ENCODE measurements around the gene PLOD2. TPM values are rescaled to one million over a fixed set of nuclear protein-coding genes. Genes with fewer than 3 reads are reported as not detected.

Gene PLOD2
- total RNA-seq, 1 donor, result 8.1 TPM

DNA sequence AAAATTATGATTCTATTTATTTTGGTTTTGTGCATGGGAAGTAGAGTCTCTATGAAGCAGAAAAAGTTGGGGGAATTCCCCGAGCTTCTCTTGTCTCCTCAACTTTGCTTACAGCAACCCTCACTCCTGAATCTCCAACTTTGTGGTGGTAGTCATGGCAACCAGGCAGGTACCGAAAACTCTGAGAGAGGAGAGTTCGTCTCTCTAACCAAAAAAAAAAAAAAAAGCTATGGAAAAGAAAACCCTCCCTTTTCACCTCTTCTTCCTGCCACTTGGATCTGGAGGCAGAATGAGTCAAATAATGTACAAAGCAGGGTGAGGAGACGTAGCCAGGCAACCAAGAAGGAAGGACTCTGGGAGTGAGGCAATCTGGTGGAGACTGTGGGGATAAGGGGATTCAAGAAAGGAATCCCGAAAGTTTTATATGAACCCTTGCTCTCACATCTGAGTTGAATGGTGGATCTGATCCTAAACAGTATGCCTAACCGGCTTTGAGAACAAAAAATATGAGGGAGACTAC, 108.1 kb downstream of the PLOD2 start:
- DNase-seq (ENCODE audit: low read depth in 2 of 3, low spot score in 2 of 3), result no peak

DNA sequence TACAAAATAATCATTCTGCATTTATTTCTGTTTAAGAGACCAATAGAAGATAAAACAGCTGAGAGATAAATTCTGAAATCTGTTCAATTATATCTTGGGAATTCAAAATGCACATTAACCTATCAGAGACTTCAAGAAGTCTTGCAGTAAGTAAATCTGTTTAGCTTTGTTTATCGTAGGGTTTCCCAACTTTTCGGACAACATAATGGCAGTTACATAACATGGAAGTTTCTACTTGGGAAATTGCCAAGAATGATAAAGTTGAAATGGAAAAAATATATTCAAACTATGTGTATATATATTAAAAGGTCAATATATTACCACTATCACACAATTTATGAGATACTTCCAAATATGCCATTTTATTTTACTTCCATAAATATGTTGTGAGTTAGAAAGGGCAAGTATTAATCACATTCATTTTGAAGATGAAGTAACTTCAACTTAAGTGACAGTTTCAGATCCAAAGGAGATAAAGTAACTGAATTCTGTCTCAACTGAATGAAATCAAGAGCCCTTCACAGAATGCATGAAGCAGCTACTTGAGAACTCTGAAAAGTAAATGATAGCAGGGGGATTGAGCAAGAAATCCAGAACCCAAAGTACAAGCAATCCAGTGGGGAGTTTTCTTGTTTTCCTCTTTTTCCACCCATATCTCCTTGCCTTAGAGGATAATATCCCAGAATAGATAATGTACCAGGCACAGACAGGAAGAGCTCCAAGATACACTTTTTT, 108.8 kb downstream of the PLOD2 start:
- no peak for DNase-seq (ENCODE audit: low read depth in 2 of 3, low spot score in 2 of 3)

DNA sequence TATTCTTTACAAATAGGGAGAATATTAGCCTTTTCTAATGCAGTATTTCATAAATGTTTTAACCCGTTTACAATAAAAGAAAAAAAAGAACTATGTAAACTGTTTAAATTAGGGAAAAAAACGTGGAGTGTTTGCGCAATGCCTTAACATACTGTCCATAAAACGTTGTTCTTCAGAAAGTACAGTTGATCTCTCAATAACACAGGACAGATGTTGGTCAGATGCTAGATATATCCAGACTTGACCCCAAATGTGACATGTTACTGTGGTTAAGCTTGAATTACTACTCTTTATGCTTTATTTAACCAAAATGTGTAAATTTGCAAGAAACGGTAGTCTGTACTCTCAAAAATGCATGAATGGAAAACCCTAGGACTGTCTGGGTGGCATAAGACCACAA, 110.3 kb downstream of the PLOD2 start:
- DNase-seq (ENCODE audit: low read depth in 2 of 3, low spot score in 2 of 3), result no peak

DNA sequence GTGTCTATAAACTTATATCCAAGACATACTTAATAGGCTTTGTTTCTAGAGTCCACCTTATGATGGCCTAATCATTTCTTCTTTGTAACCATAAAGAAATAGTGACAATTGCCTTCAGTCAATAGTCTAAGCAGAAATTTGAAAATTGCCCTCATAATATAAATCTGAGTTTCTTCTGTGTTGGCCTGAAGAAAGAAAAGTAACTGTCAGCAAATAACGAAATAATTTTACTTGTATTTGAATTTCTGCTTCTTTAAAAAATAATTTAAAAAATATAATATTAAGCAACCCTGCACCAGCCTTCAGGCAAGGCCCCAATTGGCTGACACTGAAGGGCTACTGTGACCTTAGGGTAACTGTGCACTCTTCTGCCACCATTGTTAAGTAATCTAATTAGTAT, 113.5 kb downstream of the PLOD2 start:
- no peak for DNase-seq (ENCODE audit: low read depth in 2 of 3, low spot score in 2 of 3)

DNA sequence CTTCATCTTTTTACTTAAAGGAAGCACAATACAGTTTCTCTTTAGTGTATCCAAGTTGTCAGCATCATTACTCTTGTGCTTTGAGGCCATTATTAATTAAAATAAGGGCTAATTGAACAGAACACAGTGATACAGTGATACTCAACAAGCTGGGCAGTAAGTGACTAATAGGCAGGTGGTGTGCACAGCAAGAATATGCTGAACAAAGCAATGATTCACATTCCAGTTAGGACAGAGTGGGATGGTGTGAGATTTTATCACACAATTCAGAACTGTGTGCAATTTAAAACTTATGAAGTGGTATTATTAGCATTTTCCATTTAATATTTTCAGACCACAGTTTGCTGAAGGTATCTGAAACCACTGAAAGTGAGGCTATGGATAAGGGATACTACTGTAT, 116.9 kb downstream of the PLOD2 start:
- DNase-seq (ENCODE audit: low read depth in 2 of 3, low spot score in 2 of 3), result no peak

DNA sequence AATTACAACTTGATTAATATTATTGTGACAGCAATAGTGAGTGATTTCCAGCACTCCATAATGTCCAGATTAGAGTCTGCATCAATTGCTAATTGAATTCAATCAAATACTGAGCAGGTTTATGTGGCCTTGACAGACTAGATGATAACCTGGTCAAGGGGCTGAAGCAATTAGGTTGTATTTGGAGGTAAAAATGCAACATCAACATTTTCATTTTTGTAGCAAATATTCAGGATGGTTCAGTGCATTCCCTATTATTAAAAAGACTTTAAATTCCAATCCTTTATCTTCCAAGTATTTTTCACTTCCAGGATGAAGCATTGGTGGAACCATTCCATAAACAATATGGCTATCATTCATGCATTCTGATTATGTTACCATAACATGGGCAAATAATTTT, 120.4 kb downstream of the PLOD2 start:
- no peak for DNase-seq (ENCODE audit: low read depth in 2 of 3, low spot score in 2 of 3)

DNA sequence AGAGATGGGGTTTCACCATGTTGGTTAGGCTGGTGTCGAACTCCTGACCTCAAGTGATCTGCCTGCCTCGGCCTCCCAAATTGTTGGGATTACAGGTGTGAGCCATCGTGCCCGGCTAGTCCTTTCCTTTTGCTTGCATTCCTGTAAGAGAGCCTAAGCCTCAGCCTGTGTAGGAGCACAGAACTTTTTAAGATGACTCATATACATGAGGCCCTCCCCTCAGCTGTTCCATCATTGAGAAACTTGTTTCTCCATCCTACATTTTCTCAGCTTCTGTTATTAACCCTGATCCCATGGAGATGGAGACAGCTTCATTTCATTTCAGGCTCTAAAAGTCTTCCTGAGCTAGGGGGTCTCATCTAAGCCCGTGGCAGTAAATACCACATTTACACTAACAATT, 123.3 kb downstream of the PLOD2 start:
- DNase-seq (ENCODE audit: low read depth in 2 of 3, low spot score in 2 of 3), result no peak

DNA sequence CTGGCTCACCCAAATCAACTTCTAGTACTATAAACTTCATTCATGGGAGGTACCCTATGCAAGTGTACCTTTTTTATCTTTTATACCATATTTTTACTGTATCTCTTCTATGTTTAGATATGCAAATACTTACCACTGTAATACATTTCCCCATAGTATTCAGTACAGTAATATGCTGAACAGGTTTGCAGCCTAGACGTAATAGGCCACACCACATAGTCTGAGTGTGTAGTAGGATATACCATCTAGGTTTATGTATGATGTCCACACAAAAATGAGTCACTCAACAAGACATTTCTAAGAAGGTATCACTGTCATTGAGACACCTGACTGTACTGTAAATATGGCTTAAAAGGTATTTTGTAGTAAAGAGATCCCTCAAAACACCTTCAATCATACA, 124.7 kb downstream of the PLOD2 start:
- DNase-seq (ENCODE audit: low read depth in 2 of 3, low spot score in 2 of 3), result no peak

DNA sequence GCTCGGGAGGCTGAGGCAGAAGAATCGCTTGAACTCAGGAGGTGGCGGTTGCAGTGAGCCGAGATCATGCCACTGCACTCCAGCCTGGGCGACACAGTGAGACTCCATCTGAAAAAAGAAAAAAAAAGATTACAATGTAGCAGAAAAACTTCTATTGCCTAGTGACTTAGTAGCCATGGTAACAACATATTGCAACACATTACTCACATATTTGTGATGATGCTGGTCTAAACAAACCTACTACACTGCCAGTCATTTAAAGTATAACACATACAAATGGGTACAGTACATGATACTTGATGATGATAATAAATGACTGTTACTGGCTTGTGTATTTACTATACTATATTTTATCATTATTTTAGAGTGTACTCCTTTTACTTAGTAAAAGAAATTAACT, 125.6 kb downstream of the PLOD2 start:
- no peak for DNase-seq (ENCODE audit: low read depth in 2 of 3, low spot score in 2 of 3)

DNA sequence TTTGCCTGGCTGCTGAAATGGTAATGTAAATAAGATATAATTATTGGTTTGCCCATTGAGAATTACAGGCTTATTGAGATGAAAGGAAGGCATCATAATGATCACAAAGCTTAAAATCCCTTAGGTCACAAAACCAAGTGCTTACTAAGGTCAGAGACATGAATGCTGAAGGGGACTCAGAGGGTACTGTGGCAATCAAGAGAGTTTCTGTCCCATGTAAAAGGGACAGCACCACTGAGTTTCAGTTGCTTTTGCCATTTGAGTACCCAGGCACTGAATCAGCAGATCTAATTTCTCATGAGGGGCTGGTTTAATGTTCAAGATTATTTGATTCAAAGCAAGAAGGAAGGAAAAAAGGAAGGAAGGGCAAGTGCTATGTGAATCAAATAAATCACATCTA, 127.0 kb downstream of the PLOD2 start:
- no peak for DNase-seq (ENCODE audit: low read depth in 2 of 3, low spot score in 2 of 3)

DNA sequence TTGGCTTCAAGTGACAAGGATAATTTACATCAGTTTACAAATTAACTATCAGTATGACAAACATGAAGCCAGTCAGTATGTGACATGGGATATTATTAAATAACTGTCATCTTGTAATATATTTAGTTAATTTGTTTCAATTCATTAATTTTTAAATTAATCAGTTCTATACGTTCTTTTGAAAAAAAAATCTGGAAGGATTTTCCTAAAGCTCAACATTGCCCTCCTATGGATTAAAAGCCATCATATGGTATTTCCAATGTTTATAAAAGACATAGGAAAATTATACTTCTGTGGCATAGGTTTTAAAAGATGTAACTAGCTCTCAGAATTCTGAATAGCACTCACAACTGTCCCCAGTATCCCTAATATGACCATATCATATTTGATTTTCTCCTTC, 134.4 kb downstream of the PLOD2 start:
- DNase-seq (ENCODE audit: low read depth in 2 of 3, low spot score in 2 of 3), result no peak

DNA sequence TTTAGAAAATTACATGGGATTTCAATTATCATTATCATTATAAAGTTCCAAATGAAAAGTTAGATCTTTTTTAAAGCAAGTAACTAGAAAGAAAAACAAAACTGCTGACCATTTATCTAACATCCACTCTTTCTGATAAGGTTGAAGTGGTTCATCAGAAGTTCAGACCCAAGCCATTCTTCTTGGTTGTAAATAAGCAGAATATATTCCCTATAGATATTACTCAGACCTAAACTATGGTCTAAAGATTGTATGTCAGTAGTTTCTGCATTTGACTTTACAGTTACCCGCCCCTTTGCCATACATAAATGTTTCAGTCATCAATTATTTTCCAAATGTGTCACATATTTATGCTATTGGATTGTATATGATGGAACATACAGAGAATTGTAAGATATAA, 136.7 kb downstream of the PLOD2 start:
- DNase-seq (ENCODE audit: low read depth in 2 of 3, low spot score in 2 of 3), result no peak

DNA sequence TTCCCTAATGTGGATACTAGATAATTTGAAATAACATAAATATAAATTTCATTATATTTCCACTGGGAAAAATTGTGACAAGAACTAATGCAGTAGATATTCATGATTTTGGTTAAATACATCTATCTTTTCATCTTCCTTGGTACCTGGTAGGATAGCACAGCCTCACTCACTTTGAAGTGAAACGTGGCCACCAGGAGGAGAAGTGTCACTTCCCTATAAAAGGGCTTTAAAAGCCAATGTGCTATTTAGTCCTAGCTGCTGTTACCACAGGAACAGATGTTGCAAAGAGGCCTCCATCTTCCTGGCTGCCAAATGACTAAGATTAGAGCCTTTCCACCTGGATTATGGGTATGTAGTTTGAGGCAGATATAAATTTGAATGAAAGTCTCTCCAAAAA, 140.0 kb downstream of the PLOD2 start:
- peak in 1 of 3 donors; percentile 3 for DNase-seq (ENCODE audit: low read depth in 2 of 3, low spot score in 2 of 3)

DNA sequence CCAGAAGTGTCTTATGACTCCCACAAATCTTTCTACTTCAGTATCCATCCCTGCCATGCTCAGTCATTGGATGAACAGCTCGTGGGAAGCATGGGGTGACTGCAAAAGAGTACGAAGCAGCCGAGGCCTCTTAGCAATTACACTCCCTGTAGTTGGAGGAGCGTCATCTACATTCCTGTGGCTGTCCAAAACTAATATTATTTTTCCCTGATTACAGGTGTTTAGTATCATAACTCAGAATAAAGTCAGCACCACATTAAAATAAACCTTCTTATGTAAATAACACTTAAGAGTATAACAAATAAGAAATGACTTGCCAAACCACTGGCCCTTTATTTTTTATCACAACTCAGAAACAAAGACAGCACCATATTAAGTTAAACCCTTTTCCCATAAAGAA, 141.5 kb downstream of the PLOD2 start:
- DNase-seq (ENCODE audit: low read depth in 2 of 3, low spot score in 2 of 3), result no peak

Other genes starting within 250 kb of the PLOD2 start
- 10.0 TPM for gene PLSCR4, start 89.9 kb upstream of the PLOD2 start, total RNA-seq

All from hematopoietic multipotent progenitor cell (in vitro differentiated cells).